NCI-H2196 treated with DMSO at 0.1 percent for 48 hours (cell line): ENCODE data around the gene NAT14.
"Not testable (repeated sequence)": the region's sequence is repeated elsewhere in the genome, so short reads cannot be mapped to it uniquely, and the experiment has no call there.

Source experiments
- DNase-seq: peaks from one replicate; lab custom pipeline; 2025; ENCODE audit not compliant: unreplicated experiment; lab: John Stamatoyannopoulos, UW

NAT14 gene

GRCh38 chr19:55530996-55531395 lies 46.0 kb downstream of the NAT14 start:
- DNase-seq: no peak

- not testable (repeated sequence) for DNase-seq
Measured at GRCh38 chr19:55534280-55534679, 49.3 kb downstream of the NAT14 start.

- DNase-seq: no peak
Measured at GRCh38 chr19:55535173-55535964, 50.4 kb downstream of the NAT14 start.

GRCh38 chr19:55535965-55536350 lies 51.0 kb downstream of the NAT14 start:
- no peak for DNase-seq

GRCh38 chr19:55536366-55536765 lies 51.4 kb downstream of the NAT14 start:
- DNase-seq: no peak
